PC-9 (cell line): ENCODE results near the gene WIPF1. TPM values are rescaled to one million over a fixed set of nuclear protein-coding genes. Genes with fewer than 3 reads are reported as not detected.

Experiments used
- BruUV-seq: library from RNA; stranded (reverse); fragments of 400-500 nt; replicated peaks from 2 replicates; lab custom pipeline; 2021; lab: Mats Ljungman, UMichigan
- CTCF ChIA-PET: fragments of 300-600 bp; sonication (Branson Sonifier 250); formaldehyde crosslinking; loops from one replicate; lab custom pipeline; 2022; ENCODE audit warnings: antibody characterized with exemption; lab: Charles Lee
- POLR2A ChIA-PET: fragments of 300-600 bp; sonication (Branson Sonifier 250); formaldehyde crosslinking; loops from one replicate; lab custom pipeline; 2022; ENCODE audit warnings: antibody characterized with exemption; ENCODE audit not compliant: unreplicated experiment; lab: Charles Lee
- DNase-seq, 2 experiments: peaks; one replicate each; pipeline versions ENCODE4 v3.0.0 to v3.0.0-alpha.2; 2015 to 2022; ENCODE audit warnings: mixed read lengths in 1 of 2
- H2AFZ ChIP-seq: fragments of 200-600 bp; sonication (generic); 2 replicates; pipeline ENCODE4 v1.8.1; 2017; ENCODE audit warnings: antibody characterized with exemption
- H3F3A ChIP-seq: fragments of 200-600 bp; sonication (generic); 2 replicates; pipeline ENCODE4 v1.8.1; 2017; ENCODE audit warnings: antibody characterized with exemption, mild to moderate bottlenecking, low read depth; ENCODE audit not compliant: insufficient read depth
- H3K27ac ChIP-seq: fragments of 200-600 bp; sonication (generic); 2 replicates; pipeline ENCODE4 v1.6.1; 2016; ENCODE audit warnings: mixed run types
- H3K27me3 ChIP-seq: fragments of 200-600 bp; sonication (generic); 2 replicates; pipeline ENCODE4 v1.6.1; 2016; ENCODE audit warnings: low read depth, mixed run types; ENCODE audit not compliant: insufficient read depth
- H3K36me3 ChIP-seq: fragments of 200-600 bp; sonication (generic); 2 replicates; pipeline ENCODE4 v1.6.1; 2016; ENCODE audit warnings: low read depth, mixed run types
- H3K4me1 ChIP-seq: fragments of 200-600 bp; sonication (generic); replicated peaks from 2 replicates; pipeline ENCODE4 v1.6.1; 2016; ENCODE audit warnings: mixed run types; ENCODE audit not compliant: insufficient read depth
- H3K4me2 ChIP-seq: fragments of 200-600 bp; sonication (generic); 2 replicates; pipeline ENCODE4 v1.6.1; 2017; ENCODE audit warnings: mixed run types
- H3K4me3 ChIP-seq: fragments of 200-600 bp; sonication (generic); 2 replicates; pipeline ENCODE4 v1.6.1; 2016; ENCODE audit warnings: mixed run types
- H3K79me2 ChIP-seq: fragments of 200-600 bp; sonication (generic); 2 replicates; pipeline ENCODE4 v1.6.1; 2017; ENCODE audit warnings: low read depth, mixed run types
- H3K9me2 ChIP-seq: fragments of 200-600 bp; sonication (generic); 2 replicates; pipeline ENCODE4 v1.8.1; 2017; ENCODE audit warnings: mild to moderate bottlenecking; ENCODE audit not compliant: insufficient read depth
- H3K9me3 ChIP-seq: fragments of 200-600 bp; sonication (generic); 2 replicates; pipeline ENCODE4 v1.8.1; 2016; ENCODE audit warnings: low read depth; ENCODE audit not compliant: insufficient read depth
- H4K20me1 ChIP-seq: fragments of 200-600 bp; sonication (generic); 2 replicates; pipeline ENCODE4 v1.8.1; 2017; ENCODE audit not compliant: insufficient read depth
- EZH2 ChIP-seq: fragments of 200-600 bp; sonication (generic); IDR thresholded peaks from 2 replicates; pipeline ENCODE4 v1.8.0; 2017; ENCODE audit warnings: antibody characterized with exemption, low read depth
- intact Hi-C: fragments of 100-400 bp; cut with micrococcal nuclease; formaldehyde crosslinking; loops from one replicate; pipeline ENCODE4 v1.10.0; 2022; ENCODE audit not compliant: unreplicated experiment
- total RNA-seq: library from RNA; stranded (reverse); gene quantifications from 2 replicates; pipeline ENCODE4 v1.2.3, GENCODE V29; 2021
- TF ChIP-seq, protein P1 (sequence below): fragments of 200-600 bp; sonication (generic); conservative IDR thresholded peaks from 2 replicates; pipeline ENCODE4 v1.6.1; 2017; ENCODE audit warnings: mixed run types, antibody characterized with exemption, mild to moderate bottlenecking, moderate library complexity

The WIPF1 gene
- total RNA-seq, 1 experiment from 2014 or later = 0.46 TPM

DNA sequence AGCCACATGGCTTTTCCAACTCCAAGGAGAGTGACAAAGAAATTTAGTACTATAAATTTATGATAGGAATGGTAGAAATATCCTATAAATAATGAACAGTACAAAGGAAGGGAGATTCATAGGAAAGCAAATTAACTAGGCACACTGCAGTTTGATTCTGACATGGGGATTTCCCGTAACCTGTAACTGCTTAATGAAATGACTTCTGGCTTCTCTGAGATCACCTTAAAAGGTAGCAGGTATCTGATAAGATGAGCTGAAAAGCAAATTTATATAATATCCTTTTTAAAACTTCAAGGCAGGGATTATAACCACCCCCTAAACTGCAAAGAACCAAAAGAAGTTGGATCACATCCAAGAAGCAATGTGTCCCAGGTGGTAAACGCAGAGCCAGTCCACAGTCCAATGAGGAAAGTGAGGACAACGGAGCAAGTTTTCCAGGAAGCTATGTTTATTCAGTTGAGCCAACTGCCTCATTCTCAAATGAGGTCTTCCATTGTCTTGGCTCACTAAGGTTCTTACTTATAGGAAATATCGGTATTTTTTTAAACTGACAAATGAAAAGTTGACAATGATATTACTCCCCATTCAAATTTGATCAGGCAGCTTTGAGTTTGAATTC is 43.0 kb downstream of the WIPF1 start:
- H3K36me3 ChIP-seq = no peaks in the 10 kb centered on the region
- H3K4me3 ChIP-seq = no peak overlapping the region
- TF ChIP-seq, protein P1, sequence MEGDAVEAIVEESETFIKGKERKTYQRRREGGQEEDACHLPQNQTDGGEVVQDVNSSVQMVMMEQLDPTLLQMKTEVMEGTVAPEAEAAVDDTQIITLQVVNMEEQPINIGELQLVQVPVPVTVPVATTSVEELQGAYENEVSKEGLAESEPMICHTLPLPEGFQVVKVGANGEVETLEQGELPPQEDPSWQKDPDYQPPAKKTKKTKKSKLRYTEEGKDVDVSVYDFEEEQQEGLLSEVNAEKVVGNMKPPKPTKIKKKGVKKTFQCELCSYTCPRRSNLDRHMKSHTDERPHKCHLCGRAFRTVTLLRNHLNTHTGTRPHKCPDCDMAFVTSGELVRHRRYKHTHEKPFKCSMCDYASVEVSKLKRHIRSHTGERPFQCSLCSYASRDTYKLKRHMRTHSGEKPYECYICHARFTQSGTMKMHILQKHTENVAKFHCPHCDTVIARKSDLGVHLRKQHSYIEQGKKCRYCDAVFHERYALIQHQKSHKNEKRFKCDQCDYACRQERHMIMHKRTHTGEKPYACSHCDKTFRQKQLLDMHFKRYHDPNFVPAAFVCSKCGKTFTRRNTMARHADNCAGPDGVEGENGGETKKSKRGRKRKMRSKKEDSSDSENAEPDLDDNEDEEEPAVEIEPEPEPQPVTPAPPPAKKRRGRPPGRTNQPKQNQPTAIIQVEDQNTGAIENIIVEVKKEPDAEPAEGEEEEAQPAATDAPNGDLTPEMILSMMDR = no peak
- no peak for TF ChIP-seq EZH2
- intact Hi-C loops = no loop called here
- no peak overlapping the region for H2AFZ ChIP-seq
- no peaks in the 10 kb centered on the region for H3K79me2 ChIP-seq
- POLR2A ChIA-PET = no interaction called here
- H3K27me3 ChIP-seq = no peaks in the 10 kb centered on the region
- no peak overlapping the region for H3K4me2 ChIP-seq
- CTCF ChIA-PET = no interaction called here
- H3K9me3 ChIP-seq = no peaks in the 10 kb centered on the region
- no TSS peak for BruUV-seq
- no peak for DNase-seq
- H3K4me1 ChIP-seq = no peaks in the 10 kb centered on the region
- no peaks in the 10 kb centered on the region for H3K9me2 ChIP-seq
- H4K20me1 ChIP-seq = no peaks in the 10 kb centered on the region
- no peaks in the 10 kb centered on the region for H3F3A ChIP-seq
- no peak overlapping the region for H3K27ac ChIP-seq

DNA sequence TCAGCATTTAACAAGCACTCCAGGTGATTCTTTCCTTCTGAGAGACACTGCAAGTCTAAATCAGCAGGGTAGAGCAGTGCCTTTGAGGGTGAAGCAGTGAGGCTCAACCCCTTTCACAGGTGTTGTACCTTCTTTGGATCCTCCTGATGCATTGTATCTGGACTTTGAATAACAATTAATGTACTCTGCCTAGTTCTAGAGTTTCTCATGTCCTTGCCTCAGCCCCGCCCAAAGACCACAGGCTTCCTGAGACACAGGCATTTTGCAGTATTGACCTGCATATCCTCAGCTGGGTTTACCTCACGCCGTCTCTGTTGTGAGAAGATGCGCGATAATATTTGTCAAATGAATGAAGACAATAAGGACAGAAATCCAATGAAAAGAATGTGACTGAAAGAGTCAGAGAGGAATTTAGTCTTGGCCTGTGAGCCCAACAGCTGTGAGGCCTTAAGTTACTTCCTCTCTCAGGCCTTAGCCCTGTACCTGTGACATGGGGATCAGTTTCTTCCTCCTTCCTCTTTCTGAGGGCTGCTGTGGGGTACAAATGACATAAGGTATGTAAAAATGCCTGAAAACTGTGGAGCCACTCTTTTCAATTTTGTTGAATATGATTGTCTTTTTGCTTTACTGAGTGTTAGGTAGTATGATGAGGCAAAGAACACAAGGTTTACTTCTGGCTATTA is 43.7 kb downstream of the WIPF1 start:
- POLR2A ChIA-PET = no interaction called here
- intact Hi-C loops = no loop called here
- Histone ChIP-seq H4K20me1 (no peaks in the 10 kb centered on the region), H3K4me2 (no peak overlapping the region), H3K4me1 (no peaks in the 10 kb centered on the region), H3K9me2 (no peaks in the 10 kb centered on the region), H2AFZ (no peak overlapping the region), H3K9me3 (no peaks in the 10 kb centered on the region), H3K79me2 (no peaks in the 10 kb centered on the region), H3F3A (no peaks in the 10 kb centered on the region), H3K36me3 (no peaks in the 10 kb centered on the region), H3K27me3 (no peaks in the 10 kb centered on the region), H3K4me3 (no peak overlapping the region), H3K27ac (no peak overlapping the region)
- CTCF ChIA-PET = no interaction called here
- TF ChIP-seq, protein P1 = no peak
- no peak for TF ChIP-seq EZH2
- no peak for DNase-seq
- BruUV-seq = no TSS peak

DNA sequence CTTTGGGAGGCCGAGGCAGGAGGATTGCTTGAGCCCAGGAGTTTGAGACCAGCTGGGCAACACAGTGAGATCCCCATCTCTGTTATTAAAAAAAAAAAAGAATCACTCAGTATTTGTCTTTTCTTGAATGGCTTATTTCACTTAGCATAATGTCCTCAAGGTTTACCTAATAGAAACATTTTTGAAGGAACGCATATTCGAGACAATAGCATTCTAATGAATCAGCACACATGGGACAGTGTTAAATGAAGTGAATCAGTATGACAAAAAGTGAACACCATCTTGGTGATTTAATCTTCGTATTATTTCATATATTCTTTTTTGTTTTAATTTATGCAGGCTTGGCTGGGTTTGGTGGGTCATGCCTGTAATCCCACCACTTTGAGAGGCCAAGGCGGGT is 44.7 kb downstream of the WIPF1 start:
- POLR2A ChIA-PET = no interaction called here
- Histone ChIP-seq H3K4me1 (no peaks in the 10 kb centered on the region), H3K79me2 (no peaks in the 10 kb centered on the region), H3K9me3 (no peaks in the 10 kb centered on the region), H3K27ac (no peak overlapping the region), H3K36me3 (no peaks in the 10 kb centered on the region), H3K4me2 (no peak overlapping the region), H2AFZ (no peak overlapping the region), H4K20me1 (no peaks in the 10 kb centered on the region), H3K9me2 (no peaks in the 10 kb centered on the region), H3K27me3 (no peaks in the 10 kb centered on the region), H3F3A (no peaks in the 10 kb centered on the region), H3K4me3 (no peak overlapping the region)
- TF ChIP-seq, protein P1 = no peak
- no peak for TF ChIP-seq EZH2
- BruUV-seq = no TSS peak
- no peak for DNase-seq
- CTCF ChIA-PET = no interaction called here
- intact Hi-C loops = no loop called here
